ENCODE data around the gene EFR3B. TPM values are rescaled to one million over a fixed set of nuclear protein-coding genes. Genes with fewer than 3 reads are reported as not detected.

The EFR3B gene
- polyA plus RNA-seq, 3 donors, result not detected

DNA sequence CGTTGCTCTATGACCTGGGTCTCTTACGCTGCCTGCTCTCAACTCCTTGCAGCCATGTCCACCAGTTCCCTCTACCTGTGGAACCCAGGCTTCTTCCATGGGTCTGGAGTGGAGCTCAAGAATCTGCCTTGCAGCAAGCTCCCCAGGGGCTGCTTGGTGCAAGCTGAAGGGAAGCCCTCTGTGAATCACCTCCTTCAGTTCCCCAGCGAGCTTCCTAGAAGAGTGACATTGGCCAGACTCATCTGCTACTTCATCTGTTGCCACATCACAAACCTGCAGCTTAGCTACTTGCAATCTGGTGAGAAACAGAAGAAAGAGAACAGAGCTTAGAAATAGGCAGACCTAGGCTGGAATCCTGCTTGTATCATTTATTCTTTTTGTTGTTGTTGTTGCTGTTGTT is 9.8 kb upstream of the EFR3B start:
- Histone ChIP-seq H3K36me3 (replicated peaks in 1 of 2; ENCODE audit: control insufficient read depth in 1 of 2, insufficient read depth in 2 of 2, low read length in 2 of 2) (no peaks in the 10 kb centered on the region), H3K9ac (ENCODE audit: insufficient read depth, low read length, poor library complexity, severe bottlenecking) (no peak overlapping the region), H3K4me1 (ENCODE audit: control insufficient read depth in 1 of 2, insufficient read depth in 2 of 2, low read length in 2 of 2) (peaks cover 21 to 32% of the 10 kb centered on the region in 2 donors), H4K20me1 (ENCODE audit: insufficient read depth, low read length) (no peaks in the 10 kb centered on the region), H2AFZ (ENCODE audit: insufficient read depth, low read depth, low read length, poor library complexity, severe bottlenecking) (peak overlapping the region; percentile 61), H3K9me3 (replicated peaks in 1 of 2; ENCODE audit: control insufficient read depth in 1 of 2, insufficient read depth in 1 of 2, low read length in 2 of 2) (no peaks in the 10 kb centered on the region), H3K4me2 (replicated peaks; ENCODE audit: extremely low read depth, low read length, poor library complexity, severe bottlenecking) (no peak overlapping the region), H3K27me3 (ENCODE audit: control insufficient read depth in 2 of 2, insufficient read depth in 2 of 2, low read length in 2 of 2) (no peaks in the 10 kb centered on the region), H3K79me2 (ENCODE audit: insufficient read depth, low read length) (no peaks in the 10 kb centered on the region), H3K4me3 (replicated peaks in 1 of 3; ENCODE audit: low read depth in 2 of 3, low read length in 3 of 3) (no peak overlapping the region), H3K27ac (ENCODE audit: low read depth in 1 of 2, low read length in 2 of 2) (peak overlapping the region in 1 of 2 donors; percentile 62)
- TF ChIP-seq CTCF (IDR thresholded peaks at IDR 0.05), result no peak
- intact Hi-C loops (cut with micrococcal nuclease), result no loop called here
- DNase-seq, result peak; percentile 54 to 70 (median 58)
- Mint-ChIP-seq H3K4me1 (peaks cover 30% of the 10 kb centered on the region), H3K4me3 (no peak overlapping the region), H3K27me3 (ENCODE audit: low read depth in 3 of 3) (peaks cover 2 to 9% (median 6%) of the 10 kb centered on the region in 3 donors), H3K9me3 (peaks cover 0 to 8% (median 3%) of the 10 kb centered on the region in 7 donors), H3K36me3 (no peaks in the 10 kb centered on the region), H3K27ac (peak overlapping the region; percentile 6 to 74 (median 70))
- WGBS (ENCODE audit: insufficient coverage), result 25% methylated on average over 2 of the region's 3 CpGs

GRCh38 chr2:25032901-25033300 is 9.0 kb upstream of the EFR3B start:
- Histone ChIP-seq H3K4me2 (replicated peaks; ENCODE audit: extremely low read depth, low read length, poor library complexity, severe bottlenecking) (no peak overlapping the region), H3K36me3 (replicated peaks in 1 of 2; ENCODE audit: control insufficient read depth in 1 of 2, insufficient read depth in 2 of 2, low read length in 2 of 2) (no peaks in the 10 kb centered on the region), H4K20me1 (ENCODE audit: insufficient read depth, low read length) (no peaks in the 10 kb centered on the region), H3K4me3 (replicated peaks in 1 of 3; ENCODE audit: low read depth in 2 of 3, low read length in 3 of 3) (no peak overlapping the region), H3K9me3 (replicated peaks in 1 of 2; ENCODE audit: control insufficient read depth in 1 of 2, insufficient read depth in 1 of 2, low read length in 2 of 2) (no peaks in the 10 kb centered on the region), H3K79me2 (ENCODE audit: insufficient read depth, low read length) (no peaks in the 10 kb centered on the region), H3K27me3 (ENCODE audit: control insufficient read depth in 2 of 2, insufficient read depth in 2 of 2, low read length in 2 of 2) (no peaks in the 10 kb centered on the region), H2AFZ (ENCODE audit: insufficient read depth, low read depth, low read length, poor library complexity, severe bottlenecking) (no peak overlapping the region), H3K9ac (ENCODE audit: insufficient read depth, low read length, poor library complexity, severe bottlenecking) (no peak overlapping the region), H3K27ac (ENCODE audit: low read depth in 1 of 2, low read length in 2 of 2) (no peak overlapping the region), H3K4me1 (ENCODE audit: control insufficient read depth in 1 of 2, insufficient read depth in 2 of 2, low read length in 2 of 2) (peaks cover 21 to 32% of the 10 kb centered on the region in 2 donors)
- peaks cover 30% of the 10 kb centered on the region for H3K4me1 Mint-ChIP-seq
- H3K4me3 Mint-ChIP-seq, result no peak overlapping the region
- peaks cover 2 to 12% (median 8%) of the 10 kb centered on the region in 3 donors for H3K27me3 Mint-ChIP-seq (ENCODE audit: low read depth in 3 of 3)
- WGBS (ENCODE audit: insufficient coverage), result 97% methylated on average over 3 of the region's 4 CpGs
- H3K27ac Mint-ChIP-seq, result peak overlapping the region in 2 of 7 donors; percentile 15 to 33
- no peak for DNase-seq
- peaks cover 0 to 8% (median 3%) of the 10 kb centered on the region in 7 donors for H3K9me3 Mint-ChIP-seq
- no peaks in the 10 kb centered on the region for H3K36me3 Mint-ChIP-seq
- intact Hi-C loops (cut with micrococcal nuclease), result no loop called here
- TF ChIP-seq CTCF (IDR thresholded peaks at IDR 0.05), result no peak
